ENCODE data around the gene GPATCH4. TPM values are rescaled to one million over a fixed set of nuclear protein-coding genes. Genes with fewer than 3 reads are reported as not detected.

GPATCH4 gene
- total and polyA plus RNA-seq, 4 donors: 7.6 to 23.6 (median 16.3) TPM

- peaks cover 5 to 12% (median 7%) of the 10 kb centered on the region in 4 donors for H3K27me3 ChIP-seq (ENCODE audit: control insufficient read depth in 4 of 4, insufficient read depth in 4 of 4, low read length in 3 of 4)
- TF ChIP-seq NR2F2 (IDR thresholded peaks at IDR 0.05) (no peak), TAF1 (conservative IDR thresholded peaks at IDR 0.05) (no peak), FOXA2 (IDR thresholded peaks at IDR 0.05) (no peak), HNF4G (IDR thresholded peaks at IDR 0.05) (no peak), RXRA (IDR thresholded peaks at IDR 0.05) (no peak), CTCF (IDR thresholded peaks at IDR 0.05; ENCODE audit: low read depth, low read length, missing input control) (no peak), EGR1 (IDR thresholded peaks at IDR 0.05; ENCODE audit: low read depth in 2 of 2) (no peak), ATF3 (IDR thresholded peaks at IDR 0.05) (no peak), REST (IDR thresholded peaks at IDR 0.05) (no peak), MAX (IDR thresholded peaks at IDR 0.05) (no peak), ZBTB33 (IDR thresholded peaks at IDR 0.05) (no peak), GABPA (IDR thresholded peaks at IDR 0.05 in 1 of 2, conservative IDR thresholded peaks at IDR 0.05 in 1 of 2) (no peak), FOXA1 (IDR thresholded peaks at IDR 0.05) (no peak), YY1 (IDR thresholded peaks at IDR 0.05) (no peak), HNF4A (conservative IDR thresholded peaks at IDR 0.05) (no peak)
- DNase-seq (ENCODE audit: low spot score): no peak
Measured at GRCh38 chr1:156622581-156623297, 21.5 kb upstream of the GPATCH4 start.

More at GRCh38 chr1:156622581-156623297, 21.5 kb upstream of the GPATCH4 start:
- no peaks in the 10 kb centered on the region for H3K36me3 ChIP-seq (ENCODE audit: control insufficient read depth in 4 of 4, insufficient read depth in 3 of 4, low read depth in 1 of 4, low read length in 3 of 4)
- no peak overlapping the region for H3K27ac ChIP-seq (ENCODE audit: low read depth in 1 of 2, low read length in 2 of 2)
- 64% methylated on average over 6 of the region's 6 CpGs for WGBS
- peak overlapping the region in 1 of 2 donors; percentile 27 for H3K9ac ChIP-seq (ENCODE audit: low read depth in 1 of 2, low read length in 2 of 2)
- H3K9me3 ChIP-seq (ENCODE audit: control insufficient read depth in 4 of 4, low read length in 3 of 4): no peaks in the 10 kb centered on the region
- no peak overlapping the region for H3K4me3 ChIP-seq (ENCODE audit: low read depth in 1 of 3, low read length in 3 of 3)
- H3K4me1 ChIP-seq (ENCODE audit: control insufficient read depth in 4 of 4, insufficient read depth in 4 of 4, low read length in 3 of 4): peaks cover 7 to 23% (median 15%) of the 10 kb centered on the region in 4 donors

Data from liver (tissue), 9 donors.